GM18507 (cell line): ENCODE results near the gene CXCL17.
"Not testable (repeated sequence)": the region's sequence is repeated elsewhere in the genome, so short reads cannot be mapped to it uniquely, and the experiment has no call there.

Experiments used
- DNase-seq: peaks from one replicate; pipeline ENCODE4 v3.0.0; 2011; ENCODE audit warnings: low read depth; ENCODE audit not compliant: insufficient read length; ENCODE audit errors: extremely low spot score
- FAIRE-seq: peaks from 2 replicates; lab custom pipeline; 2011; peaks lifted over from hg19 to GRCh38; lab: Jason Lieb, UNC

Gene CXCL17

DNA sequence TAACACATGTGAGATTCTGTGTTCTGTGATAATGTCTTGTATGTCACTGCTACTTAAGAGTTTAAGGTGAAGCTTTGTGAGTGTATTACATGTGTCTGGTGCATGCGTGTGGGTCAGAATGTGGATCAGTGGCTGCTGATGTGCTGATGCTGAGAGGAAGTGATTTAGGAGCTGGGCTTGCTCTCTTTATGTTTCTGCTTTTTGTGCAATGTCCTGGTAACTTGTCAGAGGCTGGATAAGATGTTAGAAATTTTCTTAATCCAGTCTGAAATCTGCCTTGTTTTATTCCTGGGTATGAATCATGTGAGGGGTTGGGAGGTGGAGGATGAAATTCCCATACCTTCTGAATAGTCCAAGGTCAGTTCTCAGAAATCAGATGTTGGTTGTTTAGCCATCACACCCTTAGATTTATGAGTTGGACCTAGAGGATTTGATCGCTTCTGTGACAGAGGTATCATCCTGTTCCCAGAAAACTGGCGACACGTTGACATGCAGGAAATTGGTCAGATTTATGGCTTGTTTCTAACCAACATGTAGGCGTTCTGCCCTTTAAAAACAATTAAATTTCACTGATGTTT, 24.5 kb upstream of the CXCL17 start:
- DNase-seq = no peak

GRCh38 chr19:42466521-42467182, 23.9 kb upstream of the CXCL17 start:
- no peak for DNase-seq
- no peak for FAIRE-seq

More for the DNA sequence above, 24.5 kb upstream of the CXCL17 start:
- peak; percentile 53 for FAIRE-seq

DNA sequence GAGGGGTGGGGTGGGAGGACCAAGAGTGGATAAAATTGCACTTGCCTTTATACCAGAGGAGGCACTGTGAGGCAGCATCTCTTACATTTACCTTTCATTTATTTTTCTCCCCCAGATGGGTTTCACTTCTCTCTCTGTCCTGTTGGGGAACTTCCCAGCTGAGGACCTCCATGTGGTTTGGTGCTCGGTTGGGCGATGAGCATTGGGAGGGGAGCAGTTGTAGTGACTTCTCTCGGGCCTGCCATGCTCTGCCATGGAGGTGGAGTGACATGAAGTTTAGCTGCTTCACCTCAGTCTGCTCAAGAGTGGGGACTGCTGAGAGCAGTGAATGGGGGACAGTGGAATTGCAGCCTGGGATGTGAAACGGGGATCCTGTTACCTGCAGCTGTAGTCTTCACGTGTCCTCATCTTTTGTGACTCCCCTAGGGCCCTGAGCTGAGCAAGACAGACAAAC, 23.1 kb upstream of the CXCL17 start:
- FAIRE-seq (peak; percentile 93), DNase-seq (peak; percentile 60)

DNA sequence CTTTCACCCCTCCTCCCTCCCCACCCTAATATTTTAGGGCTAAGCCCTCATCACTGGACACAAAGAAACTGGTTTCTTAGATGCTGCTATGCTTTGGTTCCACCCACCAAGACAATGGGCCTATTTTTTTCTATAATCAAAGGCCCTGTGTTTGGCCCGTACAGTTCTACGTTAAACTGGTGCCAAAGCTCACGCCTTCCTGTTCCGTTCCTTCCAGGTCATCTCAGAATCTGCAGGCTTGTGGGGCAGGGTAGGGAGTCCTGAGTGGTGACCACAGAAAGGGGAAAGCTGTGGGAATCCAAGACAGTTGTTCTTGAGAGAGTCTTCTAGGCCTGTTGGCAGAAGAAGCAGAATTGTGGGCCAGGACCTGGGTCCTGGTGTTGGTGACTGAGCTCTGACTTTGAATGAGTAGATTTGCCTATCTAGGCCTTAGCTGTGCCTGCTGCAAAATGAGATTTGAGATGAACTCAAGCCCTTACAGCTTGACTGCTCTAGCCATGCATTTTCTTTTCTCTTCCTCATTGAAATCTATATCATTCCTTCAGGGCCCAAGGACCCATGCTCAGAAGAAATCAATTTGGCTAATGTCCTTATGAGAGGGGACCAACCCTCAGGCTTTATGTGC, 19.1 kb upstream of the CXCL17 start:
- DNase-seq (no peak), FAIRE-seq (no peak)

DNA sequence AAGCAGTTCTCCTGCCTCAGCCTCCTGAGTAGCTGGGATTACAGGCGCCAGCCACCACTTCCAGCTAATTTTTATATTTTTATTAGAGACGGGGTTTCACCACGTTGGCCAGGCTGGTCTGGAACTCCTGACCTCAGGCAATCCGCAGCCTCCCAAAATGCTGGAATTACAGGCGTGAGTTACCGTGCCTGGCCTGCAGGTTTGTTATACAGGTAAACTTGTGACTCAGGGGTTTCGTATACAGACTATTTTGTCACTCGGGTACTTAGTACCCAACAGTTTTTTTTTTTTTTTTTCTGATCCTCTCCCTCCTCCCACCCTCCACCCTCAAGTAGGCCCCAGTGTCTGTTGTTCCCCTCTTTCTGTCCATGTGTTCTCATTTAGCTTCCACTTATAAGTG, 18.5 kb upstream of the CXCL17 start:
- FAIRE-seq, DNase-seq: not testable (repeated sequence)

GRCh38 chr19:42459926-42460325, 17.2 kb upstream of the CXCL17 start:
- DNase-seq (no peak), FAIRE-seq (no peak)

DNA sequence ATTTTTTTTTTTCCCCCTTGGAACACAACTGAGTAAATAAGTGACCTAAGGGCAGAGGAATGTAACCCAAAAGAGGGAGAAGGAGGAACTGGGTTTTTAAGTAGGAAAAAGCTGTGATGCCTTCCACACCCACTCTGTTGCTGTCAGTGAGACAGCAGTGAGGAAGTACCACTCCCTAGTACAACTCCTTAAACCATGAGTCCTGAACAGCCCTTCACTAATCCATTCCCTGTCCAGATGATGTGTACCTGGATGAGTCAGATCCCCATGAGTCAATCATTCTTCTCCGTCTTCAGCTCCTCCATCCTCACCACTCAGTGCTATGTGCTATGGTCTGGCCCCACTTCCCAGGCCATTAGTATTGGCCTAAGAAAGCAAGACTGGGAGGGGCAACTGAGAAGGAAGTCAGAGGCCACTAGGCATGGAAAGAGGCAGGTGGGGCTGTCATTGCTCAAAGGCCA, 12.9 kb upstream of the CXCL17 start:
- FAIRE-seq (no peak), DNase-seq (no peak)

DNA sequence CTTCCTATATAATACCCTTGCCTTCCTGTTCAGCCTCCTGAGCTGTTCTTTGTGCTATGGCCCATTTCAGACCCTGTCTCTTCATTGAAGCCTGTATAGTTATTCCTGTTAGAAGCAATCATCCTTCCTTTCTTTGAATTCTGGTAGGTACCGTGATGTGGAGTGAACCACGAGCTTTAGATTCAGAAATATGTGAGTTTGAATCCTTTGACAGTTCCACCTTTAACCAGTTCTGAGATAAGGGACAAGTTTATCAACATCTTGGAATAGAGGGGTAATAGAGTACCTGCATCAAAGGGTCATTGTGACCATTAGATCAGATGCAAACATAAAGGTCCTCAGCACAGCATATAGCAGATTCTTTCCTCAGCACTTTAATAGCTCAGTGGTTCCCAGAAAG, 12.3 kb upstream of the CXCL17 start:
- DNase-seq (no peak), FAIRE-seq (no peak)

DNA sequence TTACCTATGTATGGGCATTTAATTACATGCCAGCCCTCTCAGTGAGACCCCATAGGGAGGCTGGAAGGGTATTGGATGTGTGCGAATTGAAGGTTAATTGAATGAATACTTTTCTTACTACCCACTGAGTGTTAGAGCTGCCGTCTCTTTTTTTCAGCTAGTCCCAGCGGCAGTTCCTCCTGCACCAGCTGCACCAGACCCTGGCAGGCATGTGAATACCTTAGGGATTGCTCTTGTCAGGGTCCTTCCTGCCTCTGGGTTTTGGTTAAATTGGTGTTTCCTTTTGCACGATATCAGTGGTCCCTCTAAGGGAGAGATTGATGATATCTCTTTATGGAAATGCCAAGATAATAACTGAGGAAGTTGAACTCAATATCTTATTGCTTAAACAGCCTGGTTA, 9.8 kb upstream of the CXCL17 start:
- no peak for DNase-seq
- no peak for FAIRE-seq

DNA sequence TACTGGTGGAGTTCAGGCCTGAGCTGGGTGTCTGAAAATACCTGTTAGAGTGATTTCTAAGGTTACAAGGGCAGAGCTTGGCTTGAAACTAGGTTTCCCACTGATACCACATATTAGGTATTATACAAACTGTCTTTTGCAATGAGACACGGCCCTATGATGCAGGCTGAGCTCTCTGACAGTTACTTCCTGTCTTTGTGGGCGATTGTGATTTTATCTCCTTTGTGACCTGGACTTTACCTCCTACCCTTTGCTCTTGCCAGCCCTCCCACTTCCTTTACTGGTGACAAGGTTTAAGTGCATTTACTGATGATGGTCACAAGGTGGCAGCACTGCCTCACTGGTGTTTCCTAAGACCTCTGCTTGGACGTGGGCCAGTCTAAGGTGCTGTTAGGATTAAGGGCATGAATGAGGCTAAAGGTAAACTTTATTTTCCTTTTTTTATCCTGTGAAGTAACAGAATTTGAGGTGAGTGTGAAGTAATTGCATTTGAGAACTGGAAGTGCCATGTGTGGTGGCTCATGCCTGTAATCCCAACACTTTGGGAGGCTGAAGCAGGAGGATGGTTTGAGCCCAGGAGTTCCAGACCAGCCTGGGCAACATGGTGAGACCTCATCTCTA, 7.7 kb upstream of the CXCL17 start:
- FAIRE-seq = peak; percentile 95
- DNase-seq = peak; percentile 65

- not testable (repeated sequence) for DNase-seq, FAIRE-seq
These were observed 5.6 kb upstream of the CXCL17 start for GRCh38 chr19:42448306-42448705.

- DNase-seq = no peak
- FAIRE-seq = no peak
These were observed 3.2 kb upstream of the CXCL17 start for GRCh38 chr19:42445948-42446347.

DNA sequence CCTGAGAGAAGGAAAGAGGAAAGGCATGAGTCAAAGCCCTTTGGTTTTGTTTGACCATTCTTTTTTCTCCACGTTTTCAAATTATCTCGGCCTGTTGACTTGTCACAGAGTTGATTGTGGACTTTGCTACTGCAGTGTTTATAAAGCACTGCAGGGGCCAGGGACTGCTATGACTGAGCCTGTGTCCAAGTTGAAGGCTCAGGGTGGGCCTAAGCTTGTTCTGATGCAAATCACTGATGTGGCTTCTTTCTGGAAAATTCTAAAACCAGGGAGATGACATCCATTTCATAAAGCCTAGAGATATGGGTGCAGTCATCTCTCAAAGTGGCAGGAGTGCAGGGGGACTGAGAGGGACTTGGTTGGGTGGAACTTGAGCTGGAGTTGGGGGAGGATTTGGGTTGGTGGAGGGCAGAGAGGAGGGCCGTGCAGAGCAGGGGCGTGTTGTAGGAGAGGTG, 1.2 kb upstream of the CXCL17 start:
- FAIRE-seq = no peak
- DNase-seq = no peak

- no peak for FAIRE-seq
- no peak for DNase-seq
These were observed 1.7 kb downstream of the CXCL17 start for GRCh38 chr19:42441049-42441445.

GRCh38 chr19:42440357-42441048, 2.2 kb downstream of the CXCL17 start:
- no peak for FAIRE-seq
- DNase-seq = peak; percentile 52

GRCh38 chr19:42436006-42436405, 6.7 kb downstream of the CXCL17 start:
- FAIRE-seq (no peak), DNase-seq (no peak)

DNA sequence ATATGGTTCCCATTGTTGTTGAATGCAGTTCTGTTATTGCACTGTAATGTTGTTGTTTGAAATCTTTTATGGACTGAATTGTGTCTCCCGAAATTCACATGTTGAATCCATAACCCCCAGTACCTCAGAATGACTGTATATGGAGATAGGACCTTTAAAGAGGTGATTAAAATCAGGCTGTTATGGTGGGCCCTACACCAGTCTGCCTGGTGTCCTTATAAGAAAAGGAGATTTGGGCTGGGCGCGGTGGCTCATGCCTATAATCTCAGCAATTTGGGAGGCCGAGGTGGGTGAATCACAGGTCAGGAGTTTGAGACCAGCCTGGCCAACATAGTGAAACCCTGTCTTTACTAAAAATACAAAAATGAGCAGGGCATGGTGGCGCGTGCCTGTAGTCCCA, 7.4 kb downstream of the CXCL17 start:
- FAIRE-seq (no peak), DNase-seq (no peak)

- DNase-seq (no peak), FAIRE-seq (peak; percentile 87)
These were observed 9.1 kb downstream of the CXCL17 start for GRCh38 chr19:42433503-42434260.

GRCh38 chr19:42431486-42431885, 11.3 kb downstream of the CXCL17 start:
- DNase-seq (no peak), FAIRE-seq (no peak)
